Naive thymus-derived CD4-positive, alpha-beta T cell (primary cell): ENCODE results near the gene POU2AF3. TPM values are rescaled to one million over a fixed set of nuclear protein-coding genes. Genes with fewer than 3 reads are reported as not detected.

Experiments used
- ATAC-seq: fragments of 150-1000 bp; cut with Tn5 transposase; 2 replicates; pipeline ENCODE4 v1.10.0; 2021; ENCODE audit warnings: mild to moderate bottlenecking, moderate library complexity
- CTCF ChIA-PET: fragments of 350-600 bp; sonication (Branson Sonifier 250); formaldehyde crosslinking; loops from one replicate; lab custom pipeline; 2021; ENCODE audit warnings: antibody characterized with exemption; lab: Charles Lee
- POLR2A ChIA-PET: fragments of 350-600 bp; sonication (Branson Sonifier 250); formaldehyde crosslinking; loops from one replicate; lab custom pipeline; 2021; ENCODE audit warnings: antibody characterized with exemption, inconsistent platforms; lab: Charles Lee
- DNase-seq, 9 donors: peaks; one replicate each; pipeline versions ENCODE4 v3.0.0 to v3.0.0-alpha.2; 2020 to 2022; ENCODE audit warnings: mixed read lengths in 1 of 9
- H3K27ac ChIP-seq: one replicate; pipeline ENCODE4 v1.7.0; 2013; ENCODE audit warnings: mild to moderate bottlenecking, low read depth, low read length, moderate library complexity
- H3K27me3 ChIP-seq, 2 donors: one replicate each; pipeline ENCODE4 v1.7.0; 2013; ENCODE audit warnings: low read length in 2 of 2, mild to moderate bottlenecking in 2 of 2, moderate library complexity in 2 of 2; ENCODE audit not compliant: control insufficient read depth in 2 of 2, insufficient read depth in 2 of 2
- H3K36me3 ChIP-seq, 3 experiments: 1 replicate in 2 of 3; 2 replicates in 1 of 3; pipeline ENCODE4 v1.7.0; 2013; ENCODE audit warnings: low read length in 3 of 3, mild to moderate bottlenecking in 3 of 3, moderate library complexity in 1 of 3; ENCODE audit not compliant: insufficient read depth in 3 of 3, control insufficient read depth in 2 of 3
- H3K4me1 ChIP-seq, 2 donors: one replicate each; pipeline ENCODE4 v1.7.0; 2013; ENCODE audit warnings: low read length in 2 of 2, mild to moderate bottlenecking in 2 of 2, moderate library complexity in 1 of 2; ENCODE audit not compliant: control insufficient read depth in 2 of 2, insufficient read depth in 2 of 2
- H3K4me3 ChIP-seq: 2 replicates; pipeline ENCODE4 v1.7.0; 2013; ENCODE audit warnings: mild to moderate bottlenecking, low read length
- H3K9me3 ChIP-seq, 3 experiments: 1 replicate in 2 of 3; 2 replicates in 1 of 3; pipeline ENCODE4 v1.7.0; 2013; ENCODE audit warnings: low read length in 3 of 3; ENCODE audit not compliant: control insufficient read depth in 2 of 3
- H3K27ac Mint-ChIP-seq, 9 donors: one replicate each; pipeline ENCODE4 v1.8.0; 2020 to 2022; ENCODE audit warnings: mixed read lengths in 9 of 9, mild to moderate bottlenecking in 8 of 9, moderate library complexity in 5 of 9, inconsistent platforms in 2 of 9
- H3K27me3 Mint-ChIP-seq, 5 donors: one replicate each; pipeline ENCODE4 v1.8.0; 2021 to 2022; ENCODE audit warnings: mixed read lengths in 5 of 5, mild to moderate bottlenecking in 1 of 5
- H3K36me3 Mint-ChIP-seq, 5 donors: one replicate each; pipeline ENCODE4 v1.8.0; 2020 to 2022; ENCODE audit warnings: mixed read lengths in 5 of 5, mild to moderate bottlenecking in 3 of 5, inconsistent platforms in 1 of 5
- H3K4me1 Mint-ChIP-seq, 7 donors: one replicate each; pipeline ENCODE4 v1.8.0; 2020 to 2022; ENCODE audit warnings: mixed read lengths in 7 of 7, mild to moderate bottlenecking in 3 of 7, inconsistent platforms in 1 of 7
- H3K4me3 Mint-ChIP-seq, 10 donors: one replicate each; pipeline ENCODE4 v1.8.0; 2020 to 2022; ENCODE audit warnings: mild to moderate bottlenecking in 10 of 10, mixed read lengths in 10 of 10, moderate library complexity in 6 of 10, inconsistent platforms in 2 of 10
- H3K9me3 Mint-ChIP-seq, 11 donors: one replicate each; pipeline ENCODE4 v1.8.0; 2020 to 2022; ENCODE audit warnings: mixed read lengths in 11 of 11, mild to moderate bottlenecking in 4 of 11, inconsistent platforms in 1 of 11, moderate library complexity in 1 of 11
- intact Hi-C, 2 donors: fragments of 100-400 bp; cut with micrococcal nuclease; formaldehyde crosslinking; loops; one replicate each; pipeline ENCODE4 v1.15.1; 2023
- polyA plus RNA-seq, 2 donors: library from polyadenylated mRNA; unstranded; fragments of 300-500 nt; fragmentation: Illumina TruSeq; gene quantifications; one replicate each; pipeline ENCODE4 v1.2.3, GENCODE V29; 2021
- total RNA-seq, 6 experiments: library from RNA in 5 of 6; stranded (reverse) in 5 of 6; gene quantifications; 1 replicate in 5 of 6; 2 replicates in 1 of 6; pipeline ENCODE4 v1.2.3 and lab custom pipeline; 2021 to 2026

Gene POU2AF3
- total and polyA plus RNA-seq, 7 experiments from 2014 or later = not detected

DNA sequence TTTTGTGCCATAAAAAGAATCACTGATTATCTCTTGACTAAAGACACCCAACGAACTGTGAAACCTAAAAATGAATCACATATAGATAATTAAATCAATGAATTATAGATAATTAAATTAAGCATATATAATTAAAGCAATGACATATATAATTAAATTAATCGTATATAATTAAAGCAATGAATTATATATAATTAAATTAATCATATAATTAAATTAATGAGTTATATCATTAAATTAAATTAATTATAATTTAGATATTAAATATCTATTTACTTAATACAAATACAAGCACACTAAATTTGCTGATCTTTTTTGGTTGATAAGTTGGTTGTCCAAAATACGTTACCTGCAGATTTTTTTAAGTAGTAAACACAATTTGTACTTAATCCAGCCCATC lies 49.8 kb downstream of the POU2AF3 start:
- ChIA-PET POLR2A (no interaction called here), CTCF (no interaction called here)
- Mint-ChIP-seq H3K9me3 (no peaks in the 10 kb centered on the region), H3K27me3 (peaks cover 0 to 9% (median 0%) of the 10 kb centered on the region in 5 donors), H3K27ac (no peak overlapping the region), H3K4me3 (no peak overlapping the region), H3K4me1 (peaks cover 0 to 1% (median 0%) of the 10 kb centered on the region in 7 donors), H3K36me3 (peaks cover 0 to 3% (median 0%) of the 10 kb centered on the region in 5 donors)
- no peak overlapping the region for H3K4me3 ChIP-seq
- no peaks in the 10 kb centered on the region for H3K9me3 ChIP-seq
- H3K36me3 ChIP-seq = no peaks in the 10 kb centered on the region
- H3K27me3 ChIP-seq = no peaks in the 10 kb centered on the region
- intact Hi-C loops = no loop called here
- H3K27ac ChIP-seq = no peak overlapping the region
- DNase-seq = no peak
- no peaks in the 10 kb centered on the region for H3K4me1 ChIP-seq
- no peak for ATAC-seq

DNA sequence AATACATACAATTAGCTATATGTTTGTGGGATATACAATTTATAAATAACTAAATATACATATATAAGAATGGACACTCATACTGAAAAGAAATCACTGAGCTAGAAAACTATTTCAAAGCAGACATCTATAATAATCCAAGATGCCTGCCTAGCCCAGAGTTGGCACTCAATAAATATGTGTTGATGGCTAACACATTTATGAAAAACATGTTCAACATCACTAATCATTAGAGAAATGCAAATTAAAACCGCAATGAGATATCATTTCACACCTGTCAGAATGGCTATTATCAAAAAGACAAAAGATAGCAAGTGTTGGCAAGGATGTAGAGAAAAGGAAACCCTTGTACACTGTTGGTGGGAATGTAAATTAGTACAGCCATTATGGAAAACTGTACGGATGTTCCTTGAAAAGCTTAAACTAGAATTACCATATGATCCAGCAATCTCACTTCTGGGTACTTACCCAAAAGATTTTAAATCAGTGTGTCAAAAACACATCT lies 50.9 kb downstream of the POU2AF3 start:
- Mint-ChIP-seq H3K9me3 (no peaks in the 10 kb centered on the region), H3K36me3 (peaks cover 0 to 9% (median 0%) of the 10 kb centered on the region in 5 donors), H3K4me1 (peaks cover 0 to 2% (median 0%) of the 10 kb centered on the region in 7 donors), H3K27me3 (peaks cover 0 to 9% (median 0%) of the 10 kb centered on the region in 5 donors), H3K4me3 (no peak overlapping the region), H3K27ac (no peak overlapping the region)
- ChIA-PET CTCF (no interaction called here), POLR2A (no interaction called here)
- intact Hi-C loops = no loop called here
- H3K36me3 ChIP-seq = no peaks in the 10 kb centered on the region
- ATAC-seq (no peak), DNase-seq (no peak)
- H3K9me3 ChIP-seq = no peaks in the 10 kb centered on the region
- H3K4me3 ChIP-seq = no peak overlapping the region
- no peaks in the 10 kb centered on the region for H3K27me3 ChIP-seq
- H3K27ac ChIP-seq = no peak overlapping the region
- H3K4me1 ChIP-seq = no peaks in the 10 kb centered on the region

DNA sequence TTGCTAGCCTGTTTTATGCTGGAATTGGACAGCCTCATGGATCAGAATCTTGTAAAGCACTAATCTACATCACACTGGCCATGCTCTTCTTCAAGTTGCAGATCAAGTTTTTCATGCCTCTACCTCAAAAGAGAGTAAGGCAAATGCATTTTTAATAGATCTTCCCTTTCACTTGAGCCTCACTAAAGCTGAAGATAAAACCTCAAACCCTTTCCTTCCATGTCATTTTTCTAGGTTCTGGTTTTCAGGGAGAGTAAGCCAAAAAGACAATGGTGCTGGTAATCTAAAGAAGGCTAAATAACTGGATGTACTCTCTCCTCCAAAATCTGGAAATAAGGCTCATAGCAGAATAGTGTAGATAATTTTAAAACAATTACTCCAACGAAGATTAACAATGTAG lies 52.5 kb downstream of the POU2AF3 start:
- H3K4me1 ChIP-seq = no peaks in the 10 kb centered on the region
- Mint-ChIP-seq H3K4me1 (peaks cover 0 to 4% (median 0%) of the 10 kb centered on the region in 7 donors), H3K27me3 (peaks cover 0 to 9% (median 0%) of the 10 kb centered on the region in 5 donors), H3K27ac (no peak overlapping the region), H3K36me3 (peaks cover 0 to 10% (median 0%) of the 10 kb centered on the region in 5 donors), H3K9me3 (no peaks in the 10 kb centered on the region), H3K4me3 (no peak overlapping the region)
- H3K27me3 ChIP-seq = no peaks in the 10 kb centered on the region
- CTCF ChIA-PET = no interaction called here
- no peak overlapping the region for H3K27ac ChIP-seq
- no peaks in the 10 kb centered on the region for H3K36me3 ChIP-seq
- H3K9me3 ChIP-seq = no peaks in the 10 kb centered on the region
- intact Hi-C loops = no loop called here
- ATAC-seq = no peak
- DNase-seq = no peak
- H3K4me3 ChIP-seq = no peak overlapping the region
- POLR2A ChIA-PET = no interaction called here

DNA sequence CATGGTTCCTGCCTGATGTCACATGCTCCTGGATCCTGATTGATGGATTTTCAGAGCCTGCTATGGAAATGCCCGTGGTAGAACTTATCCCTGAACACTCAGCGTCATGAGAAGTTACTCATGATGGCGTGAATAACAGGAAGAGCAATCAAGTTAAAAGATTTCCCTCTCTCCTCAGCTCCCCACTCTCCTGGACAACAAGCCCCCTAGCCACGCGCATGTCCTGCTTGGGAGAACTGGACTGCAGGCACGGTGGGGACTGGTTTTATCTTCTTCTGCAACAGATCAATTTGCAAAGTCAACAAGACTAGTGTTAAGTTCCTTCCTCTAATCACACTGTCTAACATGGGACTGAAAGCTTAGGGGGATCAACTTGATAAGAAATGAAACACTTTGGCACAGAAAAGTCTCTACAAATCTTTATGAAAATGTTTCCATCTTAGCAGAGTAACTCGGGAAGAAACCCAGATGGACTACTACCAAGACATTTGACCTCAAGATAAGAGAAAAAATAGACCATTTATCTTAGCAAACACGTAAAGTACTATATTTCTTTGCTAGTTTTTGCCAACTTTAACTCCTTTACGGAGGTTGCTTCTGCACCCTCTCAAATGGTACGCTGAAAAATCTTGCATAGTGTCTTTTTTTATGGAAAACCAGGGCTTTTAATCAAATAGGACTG lies 53.2 kb downstream of the POU2AF3 start:
- Mint-ChIP-seq H3K36me3 (peaks cover 0 to 10% (median 0%) of the 10 kb centered on the region in 5 donors), H3K27me3 (peaks cover 0 to 9% (median 0%) of the 10 kb centered on the region in 5 donors), H3K4me3 (no peak overlapping the region), H3K27ac (no peak overlapping the region), H3K9me3 (no peaks in the 10 kb centered on the region), H3K4me1 (peaks cover 0 to 4% (median 0%) of the 10 kb centered on the region in 7 donors)
- ATAC-seq = no peak
- no peak for DNase-seq
- CTCF ChIA-PET = no interaction called here
- H3K9me3 ChIP-seq = no peaks in the 10 kb centered on the region
- no peak overlapping the region for H3K4me3 ChIP-seq
- POLR2A ChIA-PET = interaction anchor here (0.6 kb wide), 1 partner anchor 35 kb away, joined by 3 read pairs; no protein-coding TSS in a partner anchor
- H3K27ac ChIP-seq = no peak overlapping the region
- intact Hi-C loops = no loop called here
- H3K4me1 ChIP-seq = no peaks in the 10 kb centered on the region
- H3K36me3 ChIP-seq = no peaks in the 10 kb centered on the region
- no peaks in the 10 kb centered on the region for H3K27me3 ChIP-seq

DNA sequence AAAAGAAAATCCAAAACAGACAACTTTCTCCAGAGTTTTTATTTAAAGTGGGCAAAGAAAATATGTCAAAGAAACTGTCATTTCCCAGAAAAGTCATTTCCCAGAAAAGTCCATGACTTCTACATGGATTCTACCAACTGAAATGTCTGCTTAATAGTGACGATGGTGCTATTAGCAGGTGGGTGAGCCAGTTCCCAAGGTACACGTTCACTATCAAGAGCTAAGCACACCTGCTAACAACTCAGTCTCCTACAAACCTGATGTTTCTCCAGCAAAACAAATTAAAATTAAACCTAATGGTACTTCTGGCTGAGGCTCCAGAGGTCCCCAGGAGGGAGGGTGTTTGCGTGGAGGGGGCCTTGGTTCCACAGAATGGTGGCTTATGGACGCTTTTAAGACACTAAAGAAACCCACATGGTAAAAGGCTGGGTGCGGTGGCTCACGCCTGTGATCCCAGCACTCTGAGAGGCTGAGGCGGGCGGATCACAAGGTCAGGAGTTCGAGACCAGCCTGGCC lies 53.9 kb downstream of the POU2AF3 start:
- Histone ChIP-seq H3K9me3 (no peaks in the 10 kb centered on the region), H3K27ac (no peak overlapping the region), H3K27me3 (no peaks in the 10 kb centered on the region), H3K36me3 (no peaks in the 10 kb centered on the region), H3K4me3 (no peak overlapping the region), H3K4me1 (no peaks in the 10 kb centered on the region)
- Mint-ChIP-seq H3K27ac (no peak overlapping the region), H3K4me1 (peaks cover 0 to 4% (median 0%) of the 10 kb centered on the region in 7 donors), H3K27me3 (peaks cover 0 to 9% (median 0%) of the 10 kb centered on the region in 5 donors), H3K9me3 (no peaks in the 10 kb centered on the region), H3K4me3 (no peak overlapping the region), H3K36me3 (peaks cover 0 to 10% (median 0%) of the 10 kb centered on the region in 5 donors)
- intact Hi-C loops = no loop called here
- ChIA-PET POLR2A (no interaction called here), CTCF (no interaction called here)
- ATAC-seq = no peak
- DNase-seq = no peak

DNA sequence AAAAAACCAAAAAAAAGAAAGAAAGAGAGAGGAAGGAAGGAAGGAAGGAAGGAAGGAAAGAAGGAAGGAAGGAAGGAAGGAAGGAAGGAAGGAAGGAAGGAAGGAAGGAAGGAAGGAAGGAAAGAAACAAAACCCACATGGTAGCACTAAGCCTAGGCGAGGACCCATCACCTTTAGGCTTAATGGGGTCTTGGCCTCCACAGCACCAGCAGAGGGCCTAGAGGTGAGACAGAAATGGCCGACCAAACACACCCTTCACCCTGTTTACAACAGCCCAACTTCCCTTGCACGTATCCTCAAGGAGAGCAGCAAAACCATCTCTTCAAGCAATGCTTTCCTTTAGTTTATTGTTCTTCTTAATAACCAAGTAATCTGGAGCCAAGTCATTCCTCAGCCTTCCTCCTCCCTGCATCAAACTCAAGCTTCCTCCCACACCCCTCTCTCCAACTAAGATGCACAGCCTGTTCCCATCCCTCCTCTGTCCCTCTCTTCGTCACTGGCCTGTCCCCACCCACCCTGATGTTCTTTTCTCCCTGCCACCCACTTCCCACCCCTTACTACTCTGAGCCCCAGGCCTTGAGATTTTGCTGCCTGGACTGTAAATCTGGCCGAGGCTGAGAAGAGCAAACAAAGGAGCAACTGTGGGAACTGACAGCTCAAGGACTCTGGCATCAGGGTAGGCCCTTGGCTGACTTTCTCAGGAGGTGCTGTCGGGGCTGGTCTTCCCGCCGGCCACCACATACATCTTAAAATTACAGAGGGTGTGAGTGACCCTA lies 54.8 kb downstream of the POU2AF3 start:
- peak overlapping the region in 2 of 9 donors; percentile 17 to 25 for H3K27ac Mint-ChIP-seq
- Histone ChIP-seq H3K4me3 (no peak overlapping the region), H3K27ac (no peak overlapping the region), H3K36me3 (no peaks in the 10 kb centered on the region), H3K27me3 (no peaks in the 10 kb centered on the region), H3K4me1 (no peaks in the 10 kb centered on the region), H3K9me3 (no peaks in the 10 kb centered on the region)
- H3K4me3 Mint-ChIP-seq = no peak overlapping the region
- intact Hi-C loops = no loop called here
- peaks cover 0 to 9% (median 0%) of the 10 kb centered on the region in 5 donors for H3K27me3 Mint-ChIP-seq
- ATAC-seq = no peak
- H3K36me3 Mint-ChIP-seq = peaks cover 0 to 10% (median 0%) of the 10 kb centered on the region in 5 donors
- ChIA-PET POLR2A (no interaction called here), CTCF (no interaction called here)
- no peak for DNase-seq
- H3K4me1 Mint-ChIP-seq = peaks cover 0 to 4% (median 0%) of the 10 kb centered on the region in 7 donors
- no peaks in the 10 kb centered on the region for H3K9me3 Mint-ChIP-seq
